ENCODE measurements around the gene CENPO.

Gene CENPO, protein sequence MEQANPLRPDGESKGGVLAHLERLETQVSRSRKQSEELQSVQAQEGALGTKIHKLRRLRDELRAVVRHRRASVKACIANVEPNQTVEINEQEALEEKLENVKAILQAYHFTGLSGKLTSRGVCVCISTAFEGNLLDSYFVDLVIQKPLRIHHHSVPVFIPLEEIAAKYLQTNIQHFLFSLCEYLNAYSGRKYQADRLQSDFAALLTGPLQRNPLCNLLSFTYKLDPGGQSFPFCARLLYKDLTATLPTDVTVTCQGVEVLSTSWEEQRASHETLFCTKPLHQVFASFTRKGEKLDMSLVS

DNA sequence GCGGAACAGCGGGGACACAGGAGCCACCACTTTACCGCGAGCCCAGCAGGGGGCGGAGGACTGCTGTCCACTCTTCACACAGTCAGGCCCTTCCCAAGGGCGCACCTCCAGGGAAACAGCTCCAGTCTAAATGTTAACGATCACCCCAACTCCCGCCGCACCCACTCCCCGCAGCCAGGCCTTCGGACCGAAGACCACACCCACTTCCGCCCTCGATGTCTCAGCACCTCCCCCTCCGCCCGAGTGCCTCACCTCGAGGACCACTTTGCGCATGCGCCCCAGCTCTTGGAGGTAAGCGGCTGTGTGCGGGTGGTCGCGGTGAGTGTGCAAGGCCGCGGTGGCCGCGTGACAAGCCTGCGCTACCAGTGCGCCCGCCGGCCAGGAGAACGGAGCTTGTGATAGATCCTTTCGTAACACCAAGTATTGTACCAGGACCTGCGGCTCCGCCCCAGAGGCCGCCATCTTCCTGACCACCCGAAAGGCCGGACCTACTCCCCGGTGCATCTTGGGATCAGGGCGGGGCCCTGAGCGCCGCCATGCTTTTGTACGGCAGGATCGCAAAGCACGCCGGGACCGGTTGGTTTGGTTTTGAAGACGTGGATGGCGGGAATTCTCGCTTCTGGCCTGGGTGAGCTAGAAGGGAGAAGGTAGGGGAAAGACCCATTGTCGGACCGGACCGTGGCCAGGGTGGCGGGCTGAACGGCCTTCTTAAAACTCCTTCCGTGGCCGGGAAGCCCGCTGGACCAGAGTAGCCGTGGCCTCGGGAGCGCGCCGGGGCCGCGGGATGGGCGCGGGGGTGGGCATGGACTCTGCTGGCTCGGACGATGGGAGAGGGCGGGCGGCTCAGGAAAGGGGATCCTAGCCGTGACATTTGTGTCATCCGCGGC, at the start of gene CENPO, which contains the start of gene PTRHD1:
Gene CENPO, plus strand, starts transcription at position 552 of the 887 bp plus-strand sequence. CDS start 495 bp downstream, outside the sequence.
Gene PTRHD1, minus strand, starts transcription at position 518 of the 887 bp plus-strand sequence. Its CDS starts 14 bp downstream, at position 504.
- DNase-seq: peak; percentile 98

DNA sequence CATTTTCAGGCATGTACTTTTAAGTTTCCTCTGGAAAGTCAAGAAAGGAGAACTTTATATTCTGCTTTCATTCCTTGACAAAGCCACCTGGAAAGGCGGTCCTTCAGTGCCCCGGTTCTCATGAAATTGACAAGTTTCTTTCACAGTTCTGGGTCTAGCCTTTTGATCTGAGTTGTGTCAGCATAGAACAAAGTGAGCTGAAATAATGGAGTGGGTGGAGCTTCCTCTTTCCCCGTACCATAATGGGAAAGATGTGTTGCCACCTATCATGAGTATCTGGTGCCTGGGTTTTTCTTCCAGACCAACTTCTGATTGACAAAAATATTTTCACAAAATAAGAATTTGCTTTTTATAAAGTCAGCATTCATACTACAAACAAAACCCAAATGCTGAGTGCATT, 49.3 kb upstream of the CENPO start:
- DNase-seq: peak; percentile 46

DNA sequence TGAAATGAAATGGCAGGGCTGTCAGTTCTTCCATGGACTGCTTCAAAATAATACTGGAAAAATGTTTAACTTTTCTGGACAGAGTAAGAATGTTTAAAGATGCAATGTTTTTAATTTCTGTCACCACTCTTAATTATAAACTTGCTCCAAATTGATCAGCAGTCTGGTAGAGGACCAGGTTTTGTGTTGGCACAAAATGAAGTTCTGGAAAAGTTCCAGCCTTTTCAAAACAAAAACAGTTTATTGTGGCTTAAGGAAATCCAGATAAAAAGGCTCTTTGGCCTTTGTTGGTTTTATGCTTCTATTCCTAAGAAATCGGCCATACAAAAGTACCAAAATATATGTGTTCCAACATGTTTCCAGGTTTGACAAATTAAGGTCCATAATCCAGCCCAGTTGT, 48.9 kb upstream of the CENPO start:
- no peak for DNase-seq

DNA sequence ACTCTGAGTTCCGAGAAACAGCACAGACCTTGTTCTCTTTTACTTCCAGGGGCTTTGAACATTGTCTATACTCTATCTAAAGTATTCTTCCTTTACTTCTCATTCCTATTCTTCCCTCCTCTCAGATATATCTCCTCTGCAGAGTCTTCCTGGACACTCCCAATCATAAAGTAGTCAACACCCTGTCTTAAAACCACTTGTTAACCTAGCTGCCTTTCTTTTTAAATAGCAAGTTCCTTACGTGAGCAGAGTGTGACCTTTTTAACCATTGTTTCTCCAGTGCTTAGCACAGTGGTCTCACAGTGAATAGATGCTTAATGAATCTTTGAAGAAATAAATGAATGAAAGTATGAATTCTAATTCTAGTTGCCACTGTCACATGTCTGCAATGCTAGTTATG, 47.4 kb upstream of the CENPO start:
- no peak for DNase-seq

DNA sequence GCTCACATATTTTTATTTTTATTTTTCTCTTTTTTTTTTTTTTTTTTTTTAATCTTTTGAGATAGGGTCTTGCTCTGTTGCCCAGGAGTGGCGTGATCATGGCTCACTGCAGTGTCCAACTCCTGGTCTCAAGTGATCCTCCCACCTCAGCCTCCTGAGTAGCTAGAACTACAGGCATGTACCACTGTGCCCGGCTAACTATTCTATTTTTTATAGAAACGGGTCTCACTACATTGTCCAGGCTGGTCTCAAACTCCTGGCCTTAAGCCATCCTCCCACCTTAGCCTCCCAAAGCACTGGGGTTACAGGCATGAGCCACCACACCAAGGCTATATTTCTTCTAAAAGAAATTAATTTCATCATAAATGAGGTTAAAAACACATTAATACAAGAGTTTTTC, 45.9 kb upstream of the CENPO start:
- no peak for DNase-seq

DNA sequence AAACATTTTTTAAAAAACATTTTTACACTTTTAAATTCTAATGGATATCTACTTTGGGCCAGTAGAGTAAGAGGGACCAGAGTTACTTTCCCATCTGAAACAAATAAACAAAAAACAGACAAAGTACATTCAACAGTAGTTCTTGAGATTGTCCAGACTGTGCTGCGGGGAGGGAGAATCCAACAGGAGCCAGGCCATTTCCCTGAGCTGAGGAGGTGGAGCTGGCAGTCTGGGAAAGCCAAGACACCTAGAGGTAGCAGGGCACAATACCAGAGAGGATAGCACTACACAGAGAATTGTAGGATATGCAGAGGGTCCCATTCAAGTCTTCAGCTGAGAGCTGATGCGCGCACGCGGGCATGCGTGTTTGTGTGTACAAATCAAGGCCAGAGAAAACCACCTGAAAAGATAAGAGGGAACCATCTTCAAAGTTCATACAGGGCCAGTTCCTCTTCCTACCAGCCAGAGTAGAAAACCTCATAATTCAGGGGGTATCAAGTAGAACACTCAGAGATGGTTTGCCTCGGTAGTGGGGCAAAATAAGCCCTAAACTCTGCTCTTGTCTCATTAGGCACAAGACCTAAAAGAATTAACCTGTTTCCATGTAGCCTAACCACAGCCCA, 44.0 kb upstream of the CENPO start:
- DNase-seq: no peak

DNA sequence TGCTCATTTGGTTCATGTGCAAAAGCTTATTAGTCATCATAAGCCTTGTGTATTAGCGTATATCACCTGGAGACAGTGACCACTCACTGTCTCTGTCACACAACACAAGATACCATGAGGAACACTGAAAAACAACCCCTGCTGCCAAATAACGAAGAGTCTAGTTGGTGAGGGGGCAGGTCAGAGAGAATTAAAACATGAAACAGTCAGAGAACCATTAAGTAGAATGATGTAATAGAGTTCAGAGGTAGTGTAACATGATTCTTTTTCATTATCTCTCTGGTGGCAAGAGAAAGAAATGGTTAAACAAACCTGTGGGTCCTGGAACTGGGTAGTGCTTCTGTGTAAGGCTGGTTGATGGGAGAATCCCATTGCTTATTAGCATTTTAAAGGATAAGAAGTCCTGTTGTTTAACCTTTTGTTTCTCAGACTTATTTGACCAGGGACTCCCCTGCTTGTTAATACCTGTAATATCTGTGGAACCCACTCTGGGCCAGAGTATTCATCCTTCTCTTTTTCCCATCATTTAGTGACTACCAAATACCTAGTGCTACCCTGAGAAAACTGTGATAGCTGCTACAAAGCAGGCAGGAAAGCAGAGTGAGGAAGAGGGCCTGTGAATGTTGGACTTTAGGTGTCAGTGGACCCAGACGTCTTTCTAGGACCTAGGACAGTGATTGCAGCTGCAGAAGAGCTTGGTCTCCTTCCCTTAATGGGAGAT, 38.1 kb upstream of the CENPO start:
- DNase-seq: no peak

DNA sequence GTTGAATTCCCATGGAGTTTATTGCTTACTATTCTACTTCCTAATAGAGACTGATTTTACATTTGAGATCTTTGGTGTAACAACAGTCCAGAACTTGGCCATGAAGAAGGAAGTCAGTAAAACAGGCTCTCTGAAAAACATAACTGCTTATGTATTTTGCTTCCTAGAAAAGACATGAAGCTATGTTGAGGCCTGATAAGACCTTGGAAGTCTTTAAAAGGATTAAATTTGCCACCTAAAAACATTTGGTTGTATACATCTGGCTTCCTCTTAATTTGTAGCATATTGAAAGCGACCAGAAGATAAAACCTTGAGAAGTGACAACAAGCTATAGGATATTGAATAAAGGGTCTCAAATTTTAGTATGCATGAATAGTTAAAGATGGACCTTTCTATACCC, 36.4 kb upstream of the CENPO start:
- no peak for DNase-seq

DNA sequence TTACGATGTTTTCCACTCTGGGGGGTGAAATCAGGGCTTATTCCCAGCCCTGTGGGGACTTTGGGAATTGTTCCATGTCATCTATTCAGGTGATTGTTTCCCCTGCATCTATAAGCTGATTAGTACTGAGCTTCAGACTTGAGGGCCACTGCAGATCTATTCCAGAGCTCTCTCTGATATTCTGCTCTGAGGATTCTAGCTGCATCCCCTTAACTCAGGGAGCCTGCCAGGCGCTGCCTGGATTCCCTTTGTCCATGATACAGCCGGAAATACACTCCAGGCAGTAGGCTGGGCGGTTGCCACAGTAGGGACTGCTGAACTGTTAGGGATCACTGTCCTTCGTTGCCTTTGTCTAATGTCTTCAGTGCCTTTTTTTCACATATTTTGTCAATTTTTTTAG, 31.4 kb upstream of the CENPO start:
- DNase-seq: no peak

DNA sequence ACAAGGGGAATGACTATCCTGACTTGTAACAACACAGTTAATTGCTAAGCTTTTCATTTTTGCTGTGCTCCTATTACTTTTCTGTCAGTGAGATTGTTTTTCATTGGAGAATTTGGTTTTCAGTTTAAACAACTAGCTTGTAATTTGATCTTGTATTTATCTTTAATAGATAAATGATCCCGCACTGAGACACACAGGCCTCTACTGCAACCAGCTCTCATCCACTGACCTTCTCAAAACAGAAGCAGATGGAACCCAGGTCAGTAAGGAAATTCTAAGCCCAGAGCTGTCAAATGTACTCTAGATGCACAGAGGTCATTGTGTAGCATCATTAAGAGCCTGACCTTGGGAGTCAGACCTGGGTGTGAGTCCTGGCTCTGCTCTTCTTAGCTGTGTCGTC, 30.7 kb upstream of the CENPO start:
- no peak for DNase-seq

DNA sequence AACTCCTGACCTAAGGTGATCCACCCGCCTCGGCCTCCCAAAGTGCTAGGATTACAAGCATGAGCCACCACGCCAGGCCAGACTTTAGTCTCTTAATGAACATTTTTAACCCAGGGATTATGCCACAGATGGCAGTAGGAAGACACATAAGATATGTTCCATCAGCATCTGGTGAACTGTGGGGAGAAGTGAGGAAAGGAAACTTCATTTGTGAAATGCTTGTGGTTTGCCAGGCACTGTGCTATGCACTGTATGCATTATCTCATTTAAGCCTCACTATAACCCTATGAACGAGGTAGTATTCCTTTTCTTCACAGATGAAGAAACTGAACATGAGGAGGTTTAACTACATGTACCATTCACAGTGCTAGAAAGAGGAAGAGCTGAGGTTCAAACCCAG, 29.4 kb upstream of the CENPO start:
- DNase-seq: no peak

DNA sequence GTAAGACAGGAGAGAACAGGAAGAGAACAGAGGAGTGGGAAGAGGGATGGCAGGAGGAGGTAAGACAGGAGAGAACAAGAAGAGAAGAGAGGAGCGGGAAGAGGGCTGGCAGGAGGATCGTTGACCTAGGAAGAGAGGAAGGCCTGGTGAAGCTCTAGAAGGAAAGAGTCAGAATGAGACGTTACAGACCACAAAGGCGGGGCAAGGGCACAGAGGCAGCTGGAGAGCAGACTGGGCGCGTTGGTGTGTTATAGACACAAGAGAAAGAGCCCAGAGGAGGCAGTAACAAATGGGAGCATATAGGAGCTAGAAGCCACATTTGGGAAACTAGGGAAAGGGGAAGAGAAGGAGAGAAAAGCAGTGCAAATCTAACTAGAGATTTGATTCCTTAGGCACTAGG, 26.6 kb upstream of the CENPO start:
- DNase-seq: no peak

DNA sequence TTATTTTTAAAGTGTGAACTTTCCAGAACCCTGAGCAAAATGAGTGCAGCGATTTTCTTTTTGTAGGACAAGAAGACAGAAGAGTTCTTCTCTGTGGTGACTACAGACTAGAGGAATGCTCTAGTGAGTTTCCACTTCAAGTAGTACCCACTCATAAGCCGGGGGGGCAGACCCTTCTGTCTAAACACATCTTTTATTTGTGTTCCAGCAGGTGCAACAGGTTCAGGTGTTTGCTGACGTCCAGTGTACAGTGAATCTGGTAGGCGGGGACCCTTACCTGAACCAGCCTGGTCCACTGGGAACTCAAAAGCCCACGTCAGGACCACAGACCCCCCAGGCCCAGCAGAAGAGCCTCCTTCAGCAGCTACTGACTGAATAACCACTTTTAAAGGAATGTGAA, 25.2 kb upstream of the CENPO start:
- DNase-seq: no peak

DNA sequence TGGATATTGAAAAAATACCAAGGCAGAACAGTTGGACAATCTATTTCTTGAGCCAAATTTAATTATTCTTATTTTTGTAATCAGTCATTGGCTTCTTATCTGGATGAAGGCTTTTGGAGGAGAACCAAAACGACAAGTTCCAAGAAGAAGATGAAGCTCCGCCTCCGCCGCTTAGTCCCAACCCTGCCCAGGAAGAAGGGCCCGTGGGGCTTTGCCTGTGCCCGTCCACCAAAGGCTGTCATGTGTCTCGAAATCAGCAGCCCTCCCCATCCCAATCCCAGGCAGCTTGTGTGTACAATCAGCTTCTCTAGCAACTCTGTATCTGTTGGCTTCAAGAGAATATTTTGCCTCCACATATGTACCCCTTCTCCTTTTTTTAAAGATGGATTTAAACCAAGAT, 24.6 kb upstream of the CENPO start:
- no peak for DNase-seq

DNA sequence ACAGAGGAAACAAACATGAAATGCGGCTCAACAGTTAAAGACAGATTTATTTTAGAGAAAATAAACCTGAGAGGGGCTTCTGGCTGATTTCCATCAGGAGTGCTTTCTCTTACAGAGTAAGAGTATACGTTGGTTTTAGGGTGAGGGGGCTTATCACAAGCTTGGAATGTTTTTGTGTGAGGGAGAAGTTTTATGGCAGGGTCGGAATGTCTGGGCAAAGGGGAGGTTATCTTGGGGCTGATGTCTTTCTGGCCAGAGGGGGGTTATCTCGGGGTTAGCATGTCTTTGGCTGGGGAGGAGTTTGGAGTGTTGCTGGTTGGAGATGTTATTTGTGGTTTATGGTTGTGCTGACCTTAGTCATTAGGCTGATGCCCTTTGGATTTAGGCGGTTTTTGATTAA, 22.2 kb upstream of the CENPO start:
- no peak for DNase-seq

DNA sequence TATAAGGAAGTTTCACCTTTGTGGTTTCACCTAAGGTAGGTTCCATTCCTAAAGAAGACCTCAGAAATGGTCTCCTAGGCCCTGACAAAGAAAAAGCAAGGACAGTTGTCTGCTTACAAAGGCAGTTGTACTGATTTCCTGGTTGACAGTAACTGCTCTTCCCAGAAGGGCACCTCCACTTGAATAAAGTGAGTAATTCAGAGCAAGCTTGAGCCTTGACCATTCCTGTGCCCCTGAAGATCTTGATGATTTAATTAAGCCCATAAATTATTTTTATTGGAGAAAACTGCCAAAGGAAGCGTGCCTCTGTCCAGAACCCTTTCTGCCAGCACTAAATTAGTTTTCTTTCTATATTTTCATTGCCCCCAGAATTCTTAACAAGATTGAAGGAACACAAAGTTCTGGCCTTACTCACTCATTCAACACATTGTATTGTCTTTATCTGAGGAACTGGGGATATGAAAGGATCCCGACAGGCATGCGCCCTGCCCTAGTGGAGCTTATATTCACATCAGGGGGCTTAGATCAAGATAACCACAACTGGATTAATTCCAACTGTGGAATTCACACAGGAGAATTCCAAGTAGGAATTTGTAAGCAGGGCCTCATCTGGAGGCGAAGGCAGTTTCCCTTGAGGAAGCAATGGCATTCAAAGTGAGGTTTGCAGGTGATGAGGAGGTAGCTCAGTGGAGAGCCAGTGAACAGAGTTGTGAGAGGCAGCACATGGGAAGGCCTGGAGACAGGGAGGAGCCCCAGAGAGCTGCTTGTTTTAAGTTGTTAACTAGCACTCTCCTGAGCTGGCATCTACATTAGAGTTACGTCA, 21.2 kb upstream of the CENPO start:
- no peak for DNase-seq

DNA sequence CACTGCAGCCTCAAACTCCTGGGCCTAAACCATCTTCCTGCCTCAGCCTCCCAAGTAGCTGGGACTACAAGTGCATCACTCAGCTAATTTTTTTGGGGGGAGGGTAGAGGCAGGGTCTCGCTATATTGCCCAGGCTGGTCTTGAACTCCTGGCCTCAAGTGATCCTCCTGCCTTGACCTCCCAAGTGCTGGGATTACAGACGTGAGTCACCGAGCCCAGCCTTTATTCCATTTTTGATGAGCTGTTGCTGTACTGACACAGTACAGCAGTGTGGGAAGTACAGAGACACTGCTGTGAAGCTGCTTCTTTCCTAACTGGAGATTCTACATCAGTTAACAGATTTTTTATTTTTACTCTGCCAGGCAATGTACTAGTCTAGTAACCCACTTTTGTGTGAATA, 18.9 kb upstream of the CENPO start:
- DNase-seq: no peak

DNA sequence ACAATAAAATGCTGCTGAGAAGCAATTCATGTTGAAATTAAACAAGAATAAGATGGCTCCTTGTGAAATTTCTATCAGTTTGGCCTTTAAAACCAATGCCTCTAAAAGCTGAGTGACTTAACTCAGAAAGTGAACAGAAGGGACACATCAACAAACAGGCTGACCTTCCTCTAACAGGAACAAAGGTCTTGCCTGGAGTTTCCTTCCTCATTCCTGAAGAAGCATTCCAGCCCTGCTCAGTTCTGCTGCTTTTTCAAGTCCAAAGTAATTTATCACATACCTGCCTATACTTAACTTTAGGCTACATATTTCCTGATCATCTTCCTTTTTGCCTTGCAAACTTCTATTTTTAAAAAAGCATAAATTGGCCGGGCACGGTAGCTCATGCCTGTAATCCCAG, 14.1 kb upstream of the CENPO start:
- peak; percentile 28 for DNase-seq

DNA sequence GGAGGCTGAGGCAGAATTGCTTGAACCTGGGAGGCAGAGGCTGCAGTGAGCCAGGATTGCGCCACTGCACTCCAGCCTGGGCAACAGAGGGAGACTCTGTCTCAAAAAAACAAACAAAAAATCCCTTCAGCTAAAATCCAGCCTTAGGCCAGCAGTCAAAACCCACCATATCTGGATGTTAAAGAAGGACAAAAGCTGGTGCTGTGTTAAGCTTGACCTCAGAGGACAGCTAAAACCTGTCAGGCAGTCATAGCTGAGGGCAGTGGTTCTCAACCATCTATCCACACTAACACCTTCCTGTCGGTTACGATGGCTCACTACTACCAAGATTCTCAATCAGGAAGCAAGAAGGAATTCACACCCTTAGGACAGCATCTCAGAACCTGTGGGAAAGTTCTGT, 9.6 kb upstream of the CENPO start:
- DNase-seq: no peak

DNA sequence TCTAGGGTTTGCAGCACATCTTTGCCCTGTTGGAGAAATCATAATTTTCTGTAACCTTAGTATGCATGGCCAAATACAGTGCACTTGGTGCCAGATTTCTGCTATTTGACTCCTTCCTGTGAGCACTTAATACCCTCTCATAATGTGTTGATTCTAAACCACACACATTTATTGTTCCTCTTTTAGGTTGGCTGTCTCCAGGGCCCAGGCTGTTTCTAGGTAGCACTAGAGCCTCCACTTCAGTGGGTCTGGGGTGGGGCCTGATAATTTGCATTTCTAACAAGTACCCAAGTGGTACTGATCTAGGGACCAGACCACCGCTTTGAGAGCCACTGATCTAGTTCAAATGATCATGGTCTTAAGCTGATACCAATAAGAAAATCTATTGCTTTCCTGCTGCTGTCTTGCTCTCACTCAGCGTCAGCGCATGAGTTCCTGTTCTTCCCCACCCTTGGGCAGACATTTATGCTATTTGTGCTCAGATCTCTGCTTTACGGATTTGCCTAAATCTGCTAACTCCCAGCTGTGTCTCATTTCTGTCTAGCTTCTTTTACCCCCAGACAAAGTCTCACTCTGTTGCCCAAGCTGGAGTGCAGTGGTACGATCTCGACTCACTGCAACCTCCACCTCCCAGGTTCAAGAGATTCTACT, 7.4 kb upstream of the CENPO start:
- DNase-seq: peak; percentile 29

DNA sequence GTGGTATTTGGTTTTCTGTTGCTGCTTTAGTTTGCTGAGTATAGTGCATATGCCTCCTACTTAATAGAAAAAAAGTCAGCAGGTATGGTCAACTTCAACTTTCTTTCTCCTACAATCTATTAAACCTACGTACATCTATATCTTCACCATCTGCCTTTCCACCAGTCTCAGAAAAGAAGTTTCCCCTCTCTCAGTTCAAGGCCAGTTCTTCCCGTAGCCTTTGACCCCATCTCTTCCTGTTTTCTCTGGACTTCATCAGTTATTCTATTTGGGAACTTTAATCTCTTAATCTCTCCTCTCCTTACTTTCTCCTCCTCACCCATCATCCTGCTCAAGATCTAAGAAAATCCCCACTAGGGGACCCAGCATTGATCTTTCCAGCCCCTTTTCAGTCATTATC, 5.7 kb upstream of the CENPO start:
- DNase-seq: no peak

DNA sequence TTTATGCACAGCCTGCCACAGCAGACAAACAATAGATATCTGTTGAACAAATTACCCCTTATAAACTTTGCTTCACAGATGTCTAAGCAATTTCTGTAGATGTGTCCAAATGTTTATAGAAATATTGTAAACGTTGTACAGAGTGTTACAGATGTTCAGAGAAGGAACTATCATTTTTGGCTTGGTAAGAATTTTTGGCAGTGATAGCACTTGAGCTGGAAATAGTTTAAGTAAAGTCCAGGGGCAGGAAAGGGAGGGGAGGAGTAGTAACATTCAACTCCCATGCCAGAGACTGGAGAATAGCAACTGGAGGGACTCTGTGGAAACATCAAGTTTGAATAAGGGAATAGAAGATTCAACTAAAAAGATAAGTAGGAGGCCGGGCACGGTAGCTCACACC, 4.4 kb upstream of the CENPO start:
- DNase-seq: no peak
